T-cell (primary cell): ENCODE data around the gene ZNF423. TPM values are rescaled to one million over a fixed set of nuclear protein-coding genes. Genes with fewer than 3 reads are reported as not detected.

ENCODE experiments used
- ATAC-seq, 4 experiments: fragments of 200-7000 bp in 3 of 4; fragments of 150-1000 bp in 1 of 4; cut with Tn5 transposase; replicated peaks in 1 of 4; 1 replicate in 3 of 4; 2 replicates in 1 of 4; pipeline ENCODE4 v1.10.0; 2021; ENCODE audit warnings: moderate library complexity in 3 of 4, mild to moderate bottlenecking in 2 of 4, moderate number of reproducible peaks in 1 of 4
- CTCF ChIA-PET, 2 donors: fragments of 300-600 bp; sonication (Branson Sonifier 250); formaldehyde crosslinking; loops; one replicate each; lab custom pipeline; 2022; ENCODE audit warnings: antibody characterized with exemption in 2 of 2; lab: Charles Lee
- POLR2A ChIA-PET, 2 donors: fragments of 300-600 bp; sonication (Branson Sonifier 250); formaldehyde crosslinking; loops; one replicate each; lab custom pipeline; 2022; ENCODE audit warnings: antibody characterized with exemption in 2 of 2; lab: Charles Lee
- DNase-seq, 35 experiments: peaks; one replicate each; pipeline versions ENCODE4 v3.0.0 to v3.0.0-alpha.2; 2013 to 2023
- H3K27ac ChIP-seq: one replicate; pipeline ENCODE4 v1.5.1; 2013; ENCODE audit warnings: low read length
- H3K27me3 ChIP-seq, 2 experiments: replicated peaks in 1 of 2; 1 replicate in 1 of 2; 2 replicates in 1 of 2; pipeline versions ENCODE4 v1.6.1 to v1.7.0; 2013; ENCODE audit warnings: low read length in 1 of 2, mixed read lengths in 1 of 2; ENCODE audit not compliant: control insufficient read depth in 2 of 2, insufficient read depth in 2 of 2; ENCODE audit errors: extremely low read depth in 1 of 2
- H3K36me3 ChIP-seq, 2 donors: 1 replicate in 1 of 2; 2 replicates in 1 of 2; pipeline versions ENCODE4 v1.6.1 to v1.7.0; 2013; ENCODE audit warnings: low read length in 1 of 2; ENCODE audit not compliant: control insufficient read depth in 2 of 2, insufficient read depth in 1 of 2; ENCODE audit errors: extremely low read depth in 1 of 2
- H3K4me1 ChIP-seq, 2 experiments: 1 replicate in 1 of 2; 2 replicates in 1 of 2; pipeline versions ENCODE4 v1.6.1 to v1.7.0; 2013; ENCODE audit warnings: low read length in 2 of 2, mixed read lengths in 1 of 2; ENCODE audit not compliant: insufficient read depth in 2 of 2, control insufficient read depth in 1 of 2; ENCODE audit errors: extremely low read depth in 1 of 2
- H3K4me3 ChIP-seq, 2 donors: 1 replicate in 1 of 2; 2 replicates in 1 of 2; pipeline versions ENCODE4 v1.5.1 to v1.7.0; 2013; ENCODE audit warnings: mild to moderate bottlenecking in 2 of 2, low read length in 1 of 2, moderate library complexity in 1 of 2; ENCODE audit not compliant: control insufficient read depth in 1 of 2; ENCODE audit errors: extremely low read depth in 1 of 2
- H3K9me3 ChIP-seq: 2 replicates; pipeline ENCODE4 v1.7.0; 2013
- H3K27ac Mint-ChIP-seq, 2 donors: one replicate each; pipeline ENCODE4 v1.8.0; 2020 to 2021; ENCODE audit warnings: mild to moderate bottlenecking in 2 of 2, mixed read lengths in 2 of 2
- H3K27me3 Mint-ChIP-seq, 2 donors: one replicate each; pipeline ENCODE4 v1.8.0; 2021 to 2022; ENCODE audit warnings: mixed read lengths in 2 of 2
- H3K36me3 Mint-ChIP-seq: one replicate; pipeline ENCODE4 v1.8.0; 2021; ENCODE audit warnings: mixed read lengths
- H3K4me1 Mint-ChIP-seq, 3 donors: one replicate each; pipeline ENCODE4 v1.8.0; 2020 to 2022; ENCODE audit warnings: mixed read lengths in 3 of 3, mild to moderate bottlenecking in 1 of 3
- H3K4me3 Mint-ChIP-seq, 3 donors: one replicate each; pipeline ENCODE4 v1.8.0; 2020 to 2022; ENCODE audit warnings: mild to moderate bottlenecking in 3 of 3, mixed read lengths in 3 of 3, moderate library complexity in 3 of 3
- H3K9me3 Mint-ChIP-seq, 3 donors: one replicate each; pipeline ENCODE4 v1.8.0; 2020 to 2022; ENCODE audit warnings: mixed read lengths in 3 of 3
- WGBS: methylation state at CpG from one replicate; pipeline ENCODE4 v1.1.5; 2013; ENCODE audit warnings: missing lambda C conversion rate; ENCODE audit not compliant: insufficient coverage; 5-methylcytosine and 5-hydroxymethylcytosine counted together
- total RNA-seq, 35 experiments: library from RNA in 6 of 35; stranded (reverse) in 6 of 35; fragments of 120-200 nt in 1 of 35; gene quantifications; one replicate each; pipeline versions ENCODE4 v1.2.1 to v1.2.4 and lab custom pipeline; 2013 to 2026

The ZNF423 gene
- total RNA-seq, 5 donors from 2014 or later (not counting 1 experiment from before 2014, with no cell fraction given): 0.07 to 0.12 TPM; not detected in 3

DNA sequence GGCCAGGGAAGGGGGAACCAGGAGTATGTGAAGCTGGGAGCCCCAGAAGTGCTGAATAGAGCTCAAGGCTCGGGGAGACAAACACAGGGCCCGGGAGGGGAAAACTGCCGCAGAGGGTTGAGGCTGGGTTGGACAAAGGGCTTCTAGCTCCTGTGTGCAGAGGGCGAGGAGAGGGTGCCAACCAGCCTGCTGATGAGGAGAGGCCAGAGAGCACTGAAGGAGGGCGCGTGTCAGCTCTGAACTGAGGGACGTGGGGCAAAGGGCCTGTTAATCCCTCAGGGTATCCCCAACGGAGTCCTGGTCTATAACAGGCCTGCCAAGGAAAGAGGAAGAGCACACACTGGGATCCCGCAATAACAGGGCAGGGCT lies 331.0 kb downstream of the ZNF423 start:
- ATAC-seq (no peak), DNase-seq (no peak)
- no peak overlapping the region for H3K4me3 Mint-ChIP-seq
- Histone ChIP-seq H3K4me1 (peaks cover 0 to 12% of the 10 kb centered on the region in 2 experiments), H3K36me3 (no peaks in the 10 kb centered on the region), H3K27ac (no peak overlapping the region), H3K4me3 (no peak overlapping the region), H3K9me3 (no peaks in the 10 kb centered on the region), H3K27me3 (peaks cover 0 to 29% of the 10 kb centered on the region in 2 experiments)
- H3K27ac Mint-ChIP-seq: no peak overlapping the region
- no peaks in the 10 kb centered on the region for H3K9me3 Mint-ChIP-seq
- H3K36me3 Mint-ChIP-seq: no peaks in the 10 kb centered on the region
- H3K27me3 Mint-ChIP-seq: peaks cover 0 to 6% of the 10 kb centered on the region in 2 donors
- 94% methylated on average over 6 of the region's 9 CpGs for WGBS
- ChIA-PET CTCF (no interaction called here), POLR2A (no interaction called here)
- peaks cover 6 to 23% (median 16%) of the 10 kb centered on the region in 3 donors for H3K4me1 Mint-ChIP-seq

- Histone ChIP-seq H3K27ac (no peak overlapping the region), H3K27me3 (peaks cover 0 to 24% of the 10 kb centered on the region in 2 experiments), H3K4me1 (peaks cover 0 to 12% of the 10 kb centered on the region in 2 experiments), H3K4me3 (no peak overlapping the region), H3K9me3 (no peaks in the 10 kb centered on the region), H3K36me3 (no peaks in the 10 kb centered on the region)
- H3K9me3 Mint-ChIP-seq: no peaks in the 10 kb centered on the region
- ATAC-seq: no peak
- peaks cover 6 to 22% (median 16%) of the 10 kb centered on the region in 3 donors for H3K4me1 Mint-ChIP-seq
- H3K27ac Mint-ChIP-seq: no peak overlapping the region
- H3K36me3 Mint-ChIP-seq: no peaks in the 10 kb centered on the region
- no peak overlapping the region for H3K4me3 Mint-ChIP-seq
- WGBS: 57% methylated on average over 13 of the region's 14 CpGs
- no peak for DNase-seq
- peaks cover 0 to 6% of the 10 kb centered on the region in 2 donors for H3K27me3 Mint-ChIP-seq
- POLR2A ChIA-PET: no interaction called here
- CTCF ChIA-PET: no interaction called here
Measured at GRCh38 chr16:49524216-49524946, 331.5 kb downstream of the ZNF423 start.

DNA sequence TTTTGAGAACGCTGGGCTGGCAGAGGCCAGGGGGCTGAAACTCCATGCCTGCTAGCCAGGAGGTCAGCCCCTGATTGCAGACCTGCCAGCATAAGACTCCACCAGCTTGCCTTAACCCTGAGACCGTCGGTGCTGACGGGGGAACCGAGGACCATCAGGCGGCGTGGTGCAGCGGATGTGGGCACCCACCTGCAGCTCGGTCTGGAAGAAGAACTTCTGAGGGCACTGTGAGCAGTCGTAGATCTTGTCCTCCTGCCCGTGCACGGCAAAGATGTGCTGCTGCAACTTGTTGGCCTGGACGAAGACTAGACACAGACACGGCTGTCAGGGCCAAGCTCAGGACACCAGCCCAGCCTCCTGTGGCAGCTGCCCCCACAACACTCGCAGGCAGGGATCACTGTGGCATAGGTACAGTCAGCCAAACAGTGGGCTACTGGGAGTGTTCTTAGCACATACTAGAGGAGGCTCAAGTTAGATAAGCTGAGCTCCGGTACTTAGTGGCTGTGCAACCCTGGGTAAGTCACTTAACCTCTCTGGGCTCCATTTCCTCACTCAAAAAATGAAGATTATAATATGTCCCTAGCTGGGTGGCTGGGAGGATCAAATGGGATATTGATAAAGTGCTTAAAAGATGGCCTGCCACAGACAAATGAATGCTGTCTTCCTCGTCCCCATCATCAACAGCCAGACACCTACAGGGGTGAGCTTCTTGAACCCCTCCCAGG lies 332.3 kb downstream of the ZNF423 start:
- H3K27me3 Mint-ChIP-seq: peaks cover 0 to 6% of the 10 kb centered on the region in 2 donors
- peaks cover 0 to 9% of the 10 kb centered on the region in 2 experiments for H3K4me1 ChIP-seq
- no peaks in the 10 kb centered on the region for H3K9me3 Mint-ChIP-seq
- H3K9me3 ChIP-seq: no peaks in the 10 kb centered on the region
- peak overlapping the region in 1 of 3 donors; percentile 10 for H3K4me3 Mint-ChIP-seq
- no peak overlapping the region for H3K4me3 ChIP-seq
- H3K27ac Mint-ChIP-seq: no peak overlapping the region
- H3K36me3 Mint-ChIP-seq: no peaks in the 10 kb centered on the region
- POLR2A ChIA-PET: no interaction called here
- CTCF ChIA-PET: no interaction called here
- WGBS: 45% methylated on average over 15 of the region's 17 CpGs
- peaks cover 6 to 14% (median 11%) of the 10 kb centered on the region in 3 donors for H3K4me1 Mint-ChIP-seq
- H3K36me3 ChIP-seq: no peaks in the 10 kb centered on the region
- peak in 3 of 4 experiments; percentile 15 to 78 (median 29) for ATAC-seq
- DNase-seq: peak in 6 of 35 experiments; percentile 11 to 25 (median 17)
- H3K27ac ChIP-seq: no peak overlapping the region
- peaks cover 0 to 24% of the 10 kb centered on the region in 2 experiments for H3K27me3 ChIP-seq

DNA sequence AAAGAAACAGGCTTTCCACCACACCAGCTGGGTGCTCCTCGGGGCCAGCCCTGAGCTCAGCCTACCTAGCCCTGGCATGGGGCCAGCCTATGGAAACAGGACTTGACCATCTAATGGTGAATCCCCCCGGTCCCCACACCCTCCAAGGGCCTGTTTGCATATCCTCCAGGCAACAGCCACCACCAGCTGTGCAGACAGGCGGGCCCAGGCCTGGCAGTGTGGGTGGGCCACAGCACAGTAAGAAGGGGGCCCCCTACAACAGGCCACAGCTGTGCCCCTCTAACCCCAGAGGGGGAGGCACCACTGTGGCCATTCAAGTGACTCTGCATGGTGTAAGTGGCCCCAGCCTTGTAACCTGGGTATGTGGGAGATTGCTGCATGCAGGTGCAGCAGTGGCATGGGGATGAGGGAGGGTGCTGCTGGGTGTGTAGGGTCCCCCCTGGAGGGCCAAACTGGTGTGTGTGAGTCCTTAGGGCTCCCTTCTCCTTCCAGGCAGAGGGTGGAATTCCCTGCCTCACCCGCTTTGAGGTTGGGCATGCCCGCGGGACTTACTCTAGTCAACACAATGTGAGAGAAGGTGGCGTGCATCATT lies 334.1 kb downstream of the ZNF423 start:
- Histone ChIP-seq H3K9me3 (no peaks in the 10 kb centered on the region), H3K4me1 (peaks cover 0 to 3% of the 10 kb centered on the region in 2 experiments), H3K27ac (no peak overlapping the region), H3K27me3 (peaks cover 0 to 23% of the 10 kb centered on the region in 2 experiments), H3K4me3 (no peak overlapping the region), H3K36me3 (no peaks in the 10 kb centered on the region)
- DNase-seq (no peak), ATAC-seq (no peak)
- POLR2A ChIA-PET: no interaction called here
- Mint-ChIP-seq H3K27ac (no peak overlapping the region), H3K27me3 (peaks cover 0 to 3% of the 10 kb centered on the region in 2 donors), H3K4me3 (no peak overlapping the region), H3K36me3 (no peaks in the 10 kb centered on the region), H3K4me1 (no peaks in the 10 kb centered on the region), H3K9me3 (no peaks in the 10 kb centered on the region)
- CTCF ChIA-PET: no interaction called here
- 63% methylated on average over 3 of the region's 7 CpGs for WGBS

- WGBS: 83% methylated on average over 6 of the region's 8 CpGs
- Histone ChIP-seq H3K27ac (no peak overlapping the region), H3K9me3 (no peaks in the 10 kb centered on the region), H3K4me1 (peaks cover 0 to 3% of the 10 kb centered on the region in 2 experiments), H3K4me3 (no peak overlapping the region), H3K36me3 (no peaks in the 10 kb centered on the region), H3K27me3 (peaks cover 0 to 19% of the 10 kb centered on the region in 2 experiments)
- CTCF ChIA-PET: no interaction called here
- Mint-ChIP-seq H3K36me3 (no peaks in the 10 kb centered on the region), H3K9me3 (no peaks in the 10 kb centered on the region), H3K27me3 (peaks cover 0 to 3% of the 10 kb centered on the region in 2 donors), H3K4me3 (no peak overlapping the region), H3K4me1 (no peaks in the 10 kb centered on the region), H3K27ac (peak overlapping the region in 1 of 2 donors; percentile 41)
- POLR2A ChIA-PET: no interaction called here
- ATAC-seq (no peak), DNase-seq (no peak)
Measured at GRCh38 chr16:49520492-49521038, 335.3 kb downstream of the ZNF423 start.

GRCh38 chr16:49519741-49520140 lies 336.2 kb downstream of the ZNF423 start:
- 85% methylated on average over 2 of the region's 4 CpGs for WGBS
- Histone ChIP-seq H3K4me1 (peaks cover 0 to 3% of the 10 kb centered on the region in 2 experiments), H3K9me3 (no peaks in the 10 kb centered on the region), H3K4me3 (no peak overlapping the region), H3K27ac (no peak overlapping the region), H3K27me3 (peaks cover 0 to 11% of the 10 kb centered on the region in 2 experiments), H3K36me3 (no peaks in the 10 kb centered on the region)
- DNase-seq: no peak
- no peaks in the 10 kb centered on the region for H3K9me3 Mint-ChIP-seq
- H3K27me3 Mint-ChIP-seq: no peaks in the 10 kb centered on the region
- H3K27ac Mint-ChIP-seq: no peak overlapping the region
- ATAC-seq: no peak
- CTCF ChIA-PET: no interaction called here
- H3K36me3 Mint-ChIP-seq: no peaks in the 10 kb centered on the region
- POLR2A ChIA-PET: no interaction called here
- H3K4me1 Mint-ChIP-seq: no peaks in the 10 kb centered on the region
- H3K4me3 Mint-ChIP-seq: no peak overlapping the region
